Activated CD4-positive, alpha-beta T cell treated with anti-CD3 and anti-CD28 coated beads for 1 hour (primary cell): ENCODE data around the gene FAM83E.
A peak's percentile ranks its signal among the peaks of the same experiment; 100 is the strongest.
"Not testable (repeated sequence)": the region's sequence is repeated elsewhere in the genome, so short reads cannot be mapped to it uniquely, and the experiment has no call there.

Experiments
- DNase-seq: peaks from one replicate; pipeline ENCODE4 v3.0.0-alpha.2; 2020

The FAM83E gene

DNA sequence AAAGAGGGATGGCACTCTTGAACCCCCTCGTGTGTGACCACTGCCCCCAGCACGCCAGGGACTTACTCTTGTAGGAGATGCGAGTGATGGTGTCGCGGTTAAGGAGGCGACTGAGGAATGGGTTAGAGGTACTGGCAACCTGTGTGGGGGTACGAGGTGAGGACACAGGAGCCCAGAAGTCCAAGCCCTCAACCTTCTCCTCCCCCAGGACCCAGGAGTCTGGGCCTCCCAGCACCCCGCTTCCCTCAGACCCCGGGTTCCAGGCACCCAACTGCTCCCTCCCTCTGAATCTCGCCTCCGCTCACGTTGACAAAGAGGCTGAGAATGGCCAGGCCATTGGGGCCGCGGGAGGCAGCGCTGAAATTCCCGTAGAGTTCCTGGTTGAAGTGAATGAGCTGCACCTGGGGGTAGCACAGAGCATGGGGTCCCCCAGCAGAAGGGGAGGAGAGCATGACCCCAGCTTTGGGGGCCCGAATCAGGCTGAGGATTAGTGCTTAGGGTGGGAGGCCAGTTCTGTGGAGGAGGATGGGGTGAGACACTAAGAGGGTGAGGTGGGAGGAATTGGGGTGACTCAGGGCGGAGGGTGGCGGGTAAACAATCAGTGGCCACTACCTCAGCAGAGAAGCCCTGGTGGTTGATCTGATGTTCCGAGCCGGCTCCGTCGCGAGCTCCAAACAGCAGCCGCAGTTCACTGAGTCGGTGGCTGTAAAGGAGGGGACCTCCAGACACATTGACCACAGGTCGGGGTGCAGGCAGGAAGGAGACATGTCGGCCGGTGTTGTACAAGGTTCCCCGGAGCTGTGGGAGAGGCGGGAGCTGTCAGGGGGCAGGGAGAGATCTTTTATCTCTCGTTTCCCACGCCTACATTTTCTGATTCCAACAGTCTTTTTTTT is 24.9 kb upstream of the FAM83E start:
- no peak for DNase-seq

DNA sequence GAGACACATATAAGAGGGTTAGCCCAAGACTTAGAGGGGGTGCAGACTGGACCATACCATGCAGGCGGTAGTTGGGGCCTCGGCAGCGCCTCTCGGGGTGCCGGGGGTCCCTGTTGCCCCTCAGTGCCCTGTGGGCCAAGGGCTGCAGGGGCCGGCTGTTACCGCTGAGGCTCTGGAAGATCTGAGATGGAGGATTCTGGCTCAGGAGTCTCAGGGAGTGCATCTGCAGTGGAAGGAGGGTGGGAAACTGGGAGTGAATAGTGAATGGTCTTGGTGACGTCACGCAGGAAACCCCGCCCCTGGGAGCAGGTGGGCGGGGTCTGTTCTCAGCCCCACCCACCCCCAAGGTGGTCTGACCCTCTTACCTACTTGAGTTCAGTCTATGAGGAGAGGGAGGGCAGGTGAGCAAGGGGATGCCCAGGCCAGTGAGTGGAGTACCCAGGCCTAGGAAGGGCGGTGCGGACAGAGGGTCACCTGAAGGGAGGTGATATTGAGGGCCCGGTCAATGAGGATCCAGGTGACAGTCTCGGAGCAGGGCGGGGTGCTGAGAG is 24.0 kb upstream of the FAM83E start:
- DNase-seq, result no peak

GRCh38 chr19:48637948-48638830 is 23.3 kb upstream of the FAM83E start:
- peak; percentile 73 for DNase-seq

- DNase-seq, result peak; percentile 99
Observed at GRCh38 chr19:48637449-48637947, 22.6 kb upstream of the FAM83E start.

GRCh38 chr19:48636859-48637448 is 22.1 kb upstream of the FAM83E start, which contains the start of gene DBP:
Gene DBP (minus strand): TSS chr19:48637379. CDS start chr19:48636994, 385 bp downstream.
- no peak for DNase-seq

DNA sequence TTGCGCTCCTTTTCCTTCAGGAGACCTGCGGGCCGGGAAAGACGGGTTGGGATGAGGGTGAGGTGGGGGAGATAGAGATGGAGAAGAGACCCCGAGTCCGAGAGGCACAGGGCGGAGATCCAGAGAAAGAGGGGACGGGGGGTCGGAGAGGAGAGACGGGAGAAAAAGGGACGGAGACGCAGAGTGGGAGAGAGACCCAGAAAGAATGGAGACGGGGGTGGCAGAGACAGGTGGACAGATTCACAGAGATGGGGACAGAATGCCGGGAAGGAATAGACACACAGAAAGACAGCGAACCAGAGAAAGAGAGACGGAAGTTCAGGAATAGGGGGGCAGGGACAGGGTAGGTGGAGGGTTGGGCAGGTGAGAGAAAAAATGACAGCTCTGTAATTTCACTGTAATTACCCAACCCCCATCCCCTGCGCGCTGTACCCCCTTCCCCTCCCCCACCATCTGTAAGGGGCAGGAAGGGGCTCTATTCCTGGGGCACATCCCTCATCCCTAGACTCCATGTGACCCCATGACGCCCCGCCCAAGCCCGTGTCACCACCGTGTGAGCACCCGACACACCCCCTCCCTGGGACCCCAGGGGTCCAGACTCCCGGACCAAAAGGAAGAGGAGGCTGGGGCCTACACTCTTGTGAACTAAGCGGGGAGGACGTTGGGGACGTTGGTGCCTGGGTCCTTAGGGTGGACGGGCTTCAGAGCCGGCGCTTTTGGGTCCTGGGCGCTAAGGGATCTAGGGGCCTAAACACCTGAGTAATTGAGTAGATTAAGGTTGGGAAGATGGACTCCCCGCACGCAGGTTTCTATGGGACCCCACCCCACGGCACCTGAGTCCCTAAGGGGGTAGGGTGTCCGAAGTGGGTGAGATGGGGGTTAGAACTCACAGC is 21.3 kb upstream of the FAM83E start:
- no peak for DNase-seq

DNA sequence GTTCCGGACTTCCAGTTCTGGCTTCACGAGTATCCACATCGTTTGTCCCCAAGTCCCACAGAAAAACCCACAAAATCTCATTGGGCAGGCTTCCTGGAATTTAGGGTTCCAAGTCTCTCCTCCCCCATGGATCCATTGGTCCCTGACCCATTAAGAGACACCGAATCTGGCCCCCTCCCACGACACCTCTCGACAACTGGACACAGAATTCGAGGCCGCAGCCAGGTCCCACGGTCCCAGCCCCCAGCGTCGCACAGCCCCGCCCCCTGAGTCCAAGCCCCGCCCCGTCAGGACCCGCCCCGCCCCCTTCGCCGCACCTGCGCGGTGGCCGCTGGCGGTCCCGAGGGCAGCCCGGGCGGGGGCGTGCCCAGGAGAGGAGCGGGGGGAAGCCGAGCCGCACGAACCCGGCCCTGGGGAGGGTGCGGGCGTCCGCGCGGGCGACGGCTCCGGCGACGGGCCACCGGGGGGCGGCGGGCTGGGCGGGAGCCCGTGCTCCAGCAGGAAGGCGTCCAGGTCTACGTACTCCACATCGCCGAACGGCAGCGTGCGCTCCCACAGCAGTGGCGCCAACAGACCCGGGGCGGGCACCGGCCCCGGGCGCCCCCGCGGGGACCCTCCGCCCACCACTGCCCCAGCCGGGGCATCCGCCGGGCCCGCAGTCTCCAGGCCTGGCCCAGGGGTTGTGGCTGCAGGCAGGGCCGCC is 20.5 kb upstream of the FAM83E start:
- DNase-seq, result peak; percentile 63

DNA sequence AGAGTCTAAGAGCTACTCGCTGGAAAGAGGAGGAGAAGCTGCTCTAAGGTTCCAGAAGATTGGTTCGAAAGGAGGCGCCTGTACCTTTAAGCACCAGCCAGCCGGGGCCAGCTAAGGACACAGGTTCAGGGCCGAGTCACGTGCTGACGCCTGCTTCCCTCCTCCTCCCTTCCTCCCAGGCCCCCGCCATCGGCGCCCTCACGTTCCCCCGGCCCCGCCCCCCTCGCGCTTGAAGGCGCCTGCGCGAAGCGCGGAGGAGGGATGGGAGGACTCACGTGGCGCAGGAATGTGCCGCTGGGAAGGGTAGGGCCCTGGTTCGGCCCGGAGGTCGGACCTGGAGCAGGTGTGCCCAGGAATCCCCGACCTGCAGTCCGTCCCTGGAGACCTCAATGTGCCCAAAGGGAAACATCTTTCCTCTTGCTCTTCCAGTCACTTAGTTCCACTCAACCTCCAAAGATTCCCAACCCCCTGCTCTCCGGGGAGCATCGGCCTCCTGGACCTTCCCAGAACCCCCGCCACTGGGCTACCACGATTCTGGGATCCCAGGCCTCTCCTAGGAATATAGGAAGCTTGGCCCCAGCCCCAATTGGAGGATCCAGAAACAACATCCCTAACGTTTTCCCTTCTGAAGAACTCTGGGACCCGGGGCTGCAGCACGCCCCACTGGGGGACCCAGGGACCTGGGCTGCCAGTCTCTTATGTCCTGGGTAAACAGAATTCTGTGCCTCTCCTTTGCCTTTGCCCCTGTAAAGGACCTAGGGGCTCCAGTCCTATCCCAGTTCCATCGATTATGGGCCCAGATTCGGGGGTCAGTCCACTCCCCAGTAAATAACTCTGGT is 19.8 kb upstream of the FAM83E start:
- DNase-seq, result peak; percentile 83

- DNase-seq, result no peak
Observed at GRCh38 chr19:48634036-48634342, 19.1 kb upstream of the FAM83E start.

GRCh38 chr19:48633148-48634035 is 18.5 kb upstream of the FAM83E start:
- no peak for DNase-seq

DNA sequence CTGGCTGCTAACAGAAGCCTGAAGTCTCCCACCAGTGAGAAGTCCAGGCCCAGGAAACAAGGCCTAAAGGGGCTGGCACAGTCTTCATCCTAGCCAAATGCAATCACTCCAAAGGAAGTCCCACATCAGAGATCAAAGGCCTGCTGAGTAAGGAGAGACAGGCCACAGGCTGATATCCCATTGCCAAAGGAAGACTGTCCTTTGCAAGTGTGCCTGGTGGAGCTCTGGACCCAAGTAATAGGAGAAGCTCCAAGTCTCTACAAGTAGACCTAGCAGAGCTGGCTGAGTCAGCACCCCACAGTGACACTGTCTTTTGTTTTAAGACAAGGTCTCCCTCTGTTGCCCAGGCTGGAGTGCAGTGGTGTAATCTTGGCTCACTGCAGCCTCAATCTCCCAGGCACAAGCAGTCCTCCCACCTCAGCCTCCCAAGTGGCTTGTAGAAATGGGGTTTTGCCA is 17.8 kb upstream of the FAM83E start:
- no peak for DNase-seq

- not testable (repeated sequence) for DNase-seq
Observed at GRCh38 chr19:48632286-48632685, 17.4 kb upstream of the FAM83E start.

DNA sequence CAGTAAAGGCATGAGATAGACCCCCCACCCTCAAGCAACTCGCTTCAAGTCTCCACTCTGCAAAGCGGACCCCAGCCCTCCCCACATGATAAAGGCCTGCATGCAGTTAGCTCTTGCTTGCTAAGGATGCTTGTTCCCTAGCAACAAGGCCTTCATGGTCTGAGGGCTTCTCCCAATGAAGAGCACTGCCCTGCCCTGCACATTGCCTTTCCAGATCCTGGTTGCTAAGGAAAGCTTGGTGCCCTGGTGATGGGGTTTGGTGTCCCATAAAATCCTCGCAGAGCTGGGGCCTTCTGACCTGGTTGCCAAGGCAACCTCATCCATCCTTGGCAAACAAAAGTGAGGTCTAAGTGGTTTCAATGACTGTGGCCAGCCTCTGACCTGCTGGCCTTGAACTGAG is 16.3 kb upstream of the FAM83E start:
- DNase-seq, result no peak

DNA sequence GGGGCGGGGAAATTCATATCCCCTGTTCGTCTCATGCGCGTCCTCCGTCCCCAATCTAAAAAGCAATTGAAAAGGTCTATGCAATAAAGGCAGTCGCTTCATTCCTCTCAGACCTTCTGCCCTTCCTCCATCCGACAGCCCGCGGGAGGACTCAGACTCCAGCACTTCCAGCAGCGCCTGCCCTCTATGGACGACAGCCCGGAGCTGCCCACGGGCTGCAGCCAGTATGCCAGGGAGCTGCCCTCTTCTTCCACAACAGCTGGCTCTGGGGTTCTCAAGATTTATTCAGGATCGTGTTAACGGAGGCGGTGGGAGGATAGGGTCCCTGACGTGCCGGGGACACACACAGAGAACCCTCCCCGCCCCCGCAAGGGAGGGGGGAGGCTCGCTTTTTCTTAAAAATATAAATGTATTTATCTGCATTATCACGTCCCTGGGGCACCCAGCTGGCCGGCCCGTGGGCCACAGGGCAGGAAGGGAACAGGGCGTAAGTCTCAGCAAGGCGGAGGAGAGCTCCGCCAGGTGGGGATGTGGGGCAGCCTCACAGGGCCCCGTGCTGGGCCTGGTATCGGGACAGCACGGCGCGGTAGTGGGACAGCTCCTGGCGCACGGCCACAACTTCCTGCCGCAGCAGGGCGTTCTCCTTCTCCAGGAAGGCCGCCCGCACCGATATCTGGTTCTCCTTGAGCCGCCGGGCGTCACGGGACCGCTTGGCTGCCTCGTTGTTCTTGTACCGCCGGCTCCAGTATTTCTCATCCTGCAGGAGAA is 15.6 kb upstream of the FAM83E start:
- no peak for DNase-seq

DNA sequence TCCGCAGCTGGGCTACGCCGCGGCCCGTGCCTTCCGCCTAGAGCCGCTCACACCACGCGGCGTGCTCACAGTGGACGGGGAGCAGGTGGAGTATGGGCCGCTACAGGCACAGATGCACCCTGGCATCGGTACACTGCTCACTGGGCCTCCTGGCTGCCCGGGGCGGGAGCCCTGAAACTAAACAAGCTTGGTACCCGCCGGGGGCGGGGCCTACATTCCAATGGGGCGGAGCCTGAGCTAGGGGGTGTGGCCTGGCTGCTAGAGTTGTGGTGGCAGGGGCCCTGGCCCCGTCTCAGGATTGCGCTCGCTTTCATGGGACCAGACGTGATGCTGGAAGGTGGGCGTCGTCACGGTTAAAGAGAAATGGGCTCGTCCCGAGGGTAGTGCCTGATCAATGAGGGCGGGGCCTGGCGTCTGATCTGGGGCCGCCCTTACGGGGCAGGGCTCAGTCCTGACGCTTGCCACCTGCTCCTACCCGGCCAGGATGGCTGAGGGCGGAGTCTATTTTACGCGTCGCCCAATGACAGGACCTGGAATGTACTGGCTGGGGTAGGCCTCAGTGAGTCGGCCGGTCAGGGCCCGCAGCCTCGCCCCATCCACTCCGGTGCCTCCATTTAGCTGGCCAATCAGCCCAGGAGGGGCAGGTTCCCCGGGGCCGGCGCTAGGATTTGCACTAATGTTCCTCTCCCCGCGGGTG is 14.9 kb upstream of the FAM83E start:
- no peak for DNase-seq

GRCh38 chr19:48629297-48629598 is 14.4 kb upstream of the FAM83E start:
- DNase-seq, result no peak

DNA sequence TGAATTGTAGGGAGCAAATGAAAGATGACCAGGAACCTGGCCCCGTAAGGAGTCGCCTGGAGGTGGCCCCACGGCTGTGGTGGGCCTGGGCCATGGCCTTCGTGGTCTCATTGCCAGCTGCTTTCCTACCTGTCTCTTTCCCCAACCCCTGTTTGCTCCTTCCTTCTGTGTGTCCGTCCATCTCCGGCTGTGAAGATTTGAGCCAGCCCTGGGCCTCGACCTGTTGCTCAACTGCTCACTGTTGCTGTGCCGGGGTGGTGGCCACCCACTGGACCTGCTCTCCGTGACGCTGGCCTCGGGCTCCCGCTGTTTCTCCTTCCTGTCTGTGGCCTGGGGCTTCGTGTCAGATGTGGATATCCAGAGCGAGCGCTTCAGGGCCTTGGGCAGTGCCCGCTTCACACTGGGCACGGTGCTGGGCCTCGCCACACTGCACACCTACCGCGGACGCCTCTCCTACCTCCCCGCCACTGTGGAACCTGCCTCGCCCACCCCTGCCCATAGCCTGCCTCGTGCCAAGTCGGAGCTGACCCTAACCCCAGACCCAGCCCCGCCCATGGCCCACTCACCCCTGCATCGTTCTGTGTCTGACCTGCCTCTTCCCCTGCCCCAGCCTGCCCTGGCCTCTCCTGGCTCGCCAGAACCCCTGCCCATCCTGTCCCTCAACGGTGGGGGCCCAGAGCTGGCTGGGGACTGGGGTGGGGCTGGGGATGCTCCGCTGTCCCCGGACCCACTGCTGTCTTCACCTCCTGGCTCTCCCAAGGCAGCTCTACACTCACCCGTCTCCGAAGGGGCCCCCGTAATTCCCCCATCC is 13.8 kb upstream of the FAM83E start:
- no peak for DNase-seq
